ENCODE measurements around the gene MUC2. TPM values are rescaled to one million over a fixed set of nuclear protein-coding genes. Genes with fewer than 3 reads are reported as not detected.

MUC2 gene
- total and polyA plus RNA-seq, 2 experiments from 2014 or later = not detected

GRCh38 chr11:1111545-1112212 is 37.0 kb downstream of the MUC2 start:
- DNase-seq (ENCODE audit: low spot score) (no peak), ATAC-seq (no peak)
- Mint-ChIP-seq H3K9me3 (peaks cover 4% of the 10 kb centered on the region), H3K27me3 (ENCODE audit: insufficient read depth, low read depth, poor library complexity) (peaks cover 4% of the 10 kb centered on the region), H3K4me1 (no peaks in the 10 kb centered on the region; the same call in 2 of the 3 replicates), H3K36me3 (ENCODE audit: low read depth) (no peaks in the 10 kb centered on the region), H3K27ac (no peak overlapping the region), H3K4me3 (no peak overlapping the region)
- H3K4me1 ChIP-seq (ENCODE audit: insufficient read depth) = no peaks in the 10 kb centered on the region
- TF ChIP-seq EZH2phosphoT487 (IDR thresholded peaks at IDR 0.05; ENCODE audit: unreplicated experiment) = no peak
- TF ChIP-seq POLR2AphosphoS5 (IDR thresholded peaks at IDR 0.05; ENCODE audit: low read depth) = no peak
- no peak for TF ChIP-seq ZNF331 (CRISPR knock-in tag; IDR thresholded peaks at IDR 0.05; ENCODE audit: low read depth)
- TF ChIP-seq EZH2 (IDR thresholded peaks at IDR 0.05; ENCODE audit: low read depth, unreplicated experiment) = no peak
- TF ChIP-seq STAT1 (IDR thresholded peaks at IDR 0.05; ENCODE audit: unreplicated experiment) = no peak
- no peak for TF ChIP-seq ZNF114 (CRISPR knock-in tag; IDR thresholded peaks at IDR 0.05)
- no peak for TF ChIP-seq ETS1 (IDR thresholded peaks at IDR 0.05)
- no peak for TF ChIP-seq CREB1 (CRISPR knock-in tag; IDR thresholded peaks at IDR 0.05; ENCODE audit: low read depth)
- no peak for TF ChIP-seq REST (IDR thresholded peaks at IDR 0.05; ENCODE audit: unreplicated experiment)
- no peak for TF ChIP-seq JUNB (IDR thresholded peaks at IDR 0.05; ENCODE audit: unreplicated experiment)
- no peak for TF ChIP-seq CTCF (conservative IDR thresholded peaks at IDR 0.05; ENCODE audit: low read depth in 2 of 2)
- TF ChIP-seq ZNF462 (CRISPR knock-in tag; IDR thresholded peaks at IDR 0.05) = no peak
- TF ChIP-seq NANOG (IDR thresholded peaks at IDR 0.05; ENCODE audit: borderline replicate concordance) = no peak
- H3K27ac ChIP-seq (ENCODE audit: low read depth) = no peak overlapping the region
- no peaks in the 10 kb centered on the region for H3K9me2 ChIP-seq (ENCODE audit: insufficient read depth)
- H4K20me1 ChIP-seq (replicated peaks; ENCODE audit: insufficient read depth) = no peaks in the 10 kb centered on the region
- no peaks in the 10 kb centered on the region for H3K36me3 ChIP-seq (ENCODE audit: insufficient read depth)
- H3K79me2 ChIP-seq (replicated peaks; ENCODE audit: insufficient read depth) = no peaks in the 10 kb centered on the region
- H3K4me3 ChIP-seq = no peak overlapping the region
- no peak overlapping the region for H2AFZ ChIP-seq
- H3F3A ChIP-seq (replicated peaks; ENCODE audit: low read depth) = no peaks in the 10 kb centered on the region
- H3K27me3 ChIP-seq (ENCODE audit: insufficient read depth) = no peaks in the 10 kb centered on the region
- H3K4me2 ChIP-seq = no peak overlapping the region
